HuH-7 (cell line): ENCODE results near the gene LDHD.
"Not testable (repeated sequence)": the region's sequence is repeated elsewhere in the genome, so short reads cannot be mapped to it uniquely, and the experiment has no call there.

Experiments used
- DNase-seq: peaks from one replicate; pipeline ENCODE4 v3.0.0; 2011; ENCODE audit warnings: low spot score

Gene LDHD

GRCh38 chr16:75099738-75100602 is 16.6 kb downstream of the LDHD start:
- DNase-seq = no peak

- no peak for DNase-seq
Observed at GRCh38 chr16:75099075-75099667, 17.4 kb downstream of the LDHD start.

DNA sequence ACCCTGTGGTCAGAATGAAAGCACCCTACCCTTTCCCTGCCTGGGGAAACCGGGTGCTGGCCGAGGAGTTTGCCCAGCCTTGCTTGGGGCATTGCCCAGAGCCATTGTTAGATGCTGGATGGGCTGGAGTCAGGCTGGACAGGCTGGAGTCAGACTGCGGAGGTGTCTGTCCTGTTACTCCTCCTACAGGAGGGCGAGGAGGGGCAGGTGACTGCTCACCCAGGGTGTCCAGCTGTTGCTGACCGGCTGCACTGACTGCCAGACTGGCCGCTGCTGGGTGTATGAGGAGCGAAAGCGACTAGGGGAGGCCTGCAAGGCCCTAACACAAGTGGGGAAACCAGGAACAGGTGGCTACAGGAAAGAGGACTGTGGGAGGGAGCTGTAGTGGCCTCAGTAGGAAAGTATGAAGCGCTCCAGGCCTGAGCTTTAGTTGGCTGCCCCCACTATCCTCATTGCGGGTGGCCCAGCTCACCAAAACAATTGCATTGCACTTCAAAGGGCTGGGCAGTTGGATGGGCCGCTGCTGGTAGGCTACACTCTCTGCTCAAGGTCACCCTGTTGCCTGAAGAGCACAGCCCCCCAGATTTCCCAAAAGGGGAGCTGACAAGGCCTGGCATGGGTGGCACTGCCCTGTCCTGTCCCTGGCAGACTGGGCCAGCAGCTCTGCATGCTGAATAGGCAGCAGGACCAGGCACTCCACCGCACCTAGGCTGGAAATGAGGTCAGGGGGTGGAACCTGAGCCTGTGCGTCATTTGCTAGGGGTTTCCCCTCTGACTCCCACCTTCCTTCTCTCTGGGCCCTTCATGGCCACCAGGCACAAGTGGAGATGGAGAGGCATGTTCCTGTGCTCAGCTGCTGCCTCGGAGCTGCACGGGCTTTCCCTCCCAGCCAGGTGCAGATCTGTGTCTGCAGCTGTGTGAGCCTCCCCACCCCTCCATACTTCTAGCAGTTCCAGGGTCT is 18.4 kb downstream of the LDHD start:
- no peak for DNase-seq

DNA sequence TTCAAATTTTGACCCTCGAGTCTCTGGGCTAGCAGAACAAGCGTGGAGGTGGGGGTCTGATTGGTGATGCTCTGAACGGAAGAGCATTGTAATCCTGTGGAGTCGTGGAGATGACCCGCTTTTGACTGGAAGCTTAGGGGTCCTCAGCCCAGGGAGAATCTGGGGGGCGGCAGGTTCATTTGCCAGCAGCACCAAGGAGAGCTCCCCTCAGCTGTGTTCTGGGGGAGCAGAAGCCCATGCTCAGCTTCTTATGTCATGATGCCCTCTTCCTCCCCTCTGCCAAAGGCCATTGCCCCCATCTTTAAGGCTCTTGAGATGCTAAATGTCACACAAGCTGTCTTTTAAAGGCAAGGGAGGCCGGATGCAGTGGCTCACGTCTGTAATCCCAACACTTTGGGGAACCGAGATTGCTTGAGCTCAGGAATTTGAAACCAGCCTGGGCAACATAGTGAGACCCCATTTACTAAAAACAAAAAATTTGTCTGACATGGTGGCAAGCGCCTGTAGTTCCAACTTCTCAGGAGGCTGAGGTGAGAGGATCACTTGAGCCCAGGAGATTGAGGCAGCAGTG is 19.3 kb downstream of the LDHD start:
- no peak for DNase-seq

- DNase-seq = peak; percentile 51
Observed at GRCh38 chr16:75096656-75097055, 19.9 kb downstream of the LDHD start.

GRCh38 chr16:75095204-75095621 is 21.4 kb downstream of the LDHD start:
- no peak for DNase-seq

- DNase-seq = no peak
Observed at GRCh38 chr16:75093598-75094540, 22.7 kb downstream of the LDHD start.

- no peak for DNase-seq
Observed at GRCh38 chr16:75092777-75093176, 23.8 kb downstream of the LDHD start.

GRCh38 chr16:75091619-75092018 is 25.0 kb downstream of the LDHD start:
- not testable (repeated sequence) for DNase-seq

DNA sequence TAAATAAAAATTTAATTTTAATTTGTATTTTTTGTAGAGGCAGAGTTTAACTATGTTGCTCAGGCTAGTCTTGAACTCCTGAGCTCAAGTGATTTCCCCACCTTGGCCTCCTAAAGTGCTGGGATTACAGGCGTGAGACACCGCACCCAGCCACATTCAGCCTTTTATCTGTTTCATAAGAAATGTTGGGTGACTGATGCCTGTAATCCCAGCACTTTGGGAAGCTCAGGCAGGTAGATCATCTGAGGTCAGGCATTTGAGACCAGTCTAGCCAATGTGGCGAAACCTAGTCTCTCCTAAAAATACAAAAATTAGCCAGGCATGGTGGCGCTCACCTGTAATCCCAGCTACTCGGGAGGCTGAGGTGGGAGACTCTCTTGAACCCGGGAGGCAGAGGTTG is 25.7 kb downstream of the LDHD start:
- DNase-seq = not testable (repeated sequence)

GRCh38 chr16:75089486-75090202 is 26.9 kb downstream of the LDHD start:
- DNase-seq = no peak

DNA sequence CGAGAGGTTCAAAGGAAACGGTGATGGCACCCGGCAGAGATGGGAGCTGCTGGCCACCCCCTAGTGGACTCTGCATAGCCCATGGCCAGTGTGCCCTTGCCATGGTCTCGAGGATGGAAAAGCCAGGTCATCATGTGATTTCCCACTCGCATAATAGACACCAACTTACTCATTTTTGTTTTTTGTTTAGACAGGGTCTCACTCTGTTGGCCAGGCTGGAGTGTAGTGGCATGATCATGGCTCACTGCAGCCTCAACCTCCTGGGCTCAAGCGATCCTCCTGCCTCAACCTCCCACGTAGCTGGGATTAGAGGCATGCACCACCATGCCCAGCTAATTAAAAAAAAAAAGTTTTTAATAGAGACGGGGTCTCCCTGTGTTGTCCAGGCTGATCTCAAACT is 27.6 kb downstream of the LDHD start:
- no peak for DNase-seq

DNA sequence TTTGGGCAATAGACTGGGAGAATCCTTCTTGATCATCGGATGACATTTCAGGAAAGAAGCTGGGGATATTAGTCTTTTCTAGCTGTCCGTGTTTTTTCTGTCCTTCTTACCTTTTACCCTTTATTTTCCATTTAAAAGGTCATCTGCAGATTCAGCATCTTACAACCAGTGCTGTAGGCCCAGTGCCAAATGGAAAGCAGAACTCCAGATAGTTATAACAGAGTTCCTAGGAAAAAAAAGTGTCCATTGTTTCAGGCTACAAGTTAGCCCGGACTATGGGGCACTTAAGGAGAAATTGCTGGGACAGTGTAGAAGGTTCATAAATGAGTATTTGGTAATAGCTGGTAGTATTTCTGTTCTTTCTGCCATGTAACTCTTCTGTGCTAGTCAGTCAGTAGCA is 28.4 kb downstream of the LDHD start:
- DNase-seq = no peak

- DNase-seq = no peak
Observed at GRCh38 chr16:75087375-75087979, 29.1 kb downstream of the LDHD start.

DNA sequence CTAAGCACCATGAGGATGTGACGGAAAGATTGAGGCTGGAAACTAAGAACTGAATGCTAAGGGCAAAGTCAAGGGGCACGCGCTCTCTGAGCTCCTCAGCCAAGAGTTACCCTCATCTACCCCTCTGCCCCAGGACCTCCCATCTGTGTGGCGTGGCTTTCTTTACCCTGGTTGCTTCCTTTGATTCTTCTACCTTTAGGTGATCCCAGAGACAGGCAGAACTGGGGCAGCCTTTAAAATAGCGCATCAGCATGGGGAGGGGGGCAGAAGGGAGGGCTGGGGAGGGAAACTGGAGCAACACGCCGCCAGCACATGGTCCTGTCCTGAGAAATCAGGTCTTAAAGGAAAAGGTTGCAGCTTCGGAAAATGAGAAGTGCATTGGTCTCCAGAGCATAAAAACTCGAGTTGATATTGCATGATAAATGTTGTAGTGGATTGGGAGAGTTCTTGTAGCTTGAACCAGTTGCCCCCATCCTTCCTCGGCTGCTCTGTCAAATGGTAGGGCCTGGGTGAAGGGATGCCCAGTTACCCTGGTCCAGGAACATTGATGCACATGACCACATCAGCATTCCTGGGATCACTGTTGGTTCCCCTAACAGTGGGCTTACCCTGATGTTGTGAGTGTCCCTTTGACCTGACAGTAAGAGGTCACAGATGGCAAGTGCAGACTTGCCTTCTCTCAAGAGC is 29.7 kb downstream of the LDHD start:
- DNase-seq = no peak

GRCh38 chr16:75086281-75086680 is 30.3 kb downstream of the LDHD start:
- DNase-seq = no peak

DNA sequence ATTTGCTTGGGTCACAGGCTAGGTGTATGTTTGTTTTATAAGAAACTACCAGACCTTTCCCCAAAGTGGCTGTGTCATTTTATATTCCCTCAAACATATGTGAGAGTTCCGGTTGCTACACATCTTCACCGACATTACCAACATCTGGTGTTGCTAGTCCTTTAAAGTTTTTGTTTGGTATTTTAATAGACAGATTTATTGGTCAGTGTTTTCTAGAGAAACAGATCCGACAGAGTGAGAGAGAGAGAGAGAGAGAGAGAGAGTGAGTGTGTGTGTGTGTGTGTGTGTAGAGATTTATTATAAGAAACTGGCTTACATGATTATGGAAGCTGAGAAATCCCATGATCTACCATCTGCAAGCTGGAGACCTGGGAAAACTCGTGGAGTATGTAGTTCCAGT is 31.0 kb downstream of the LDHD start:
- no peak for DNase-seq

GRCh38 chr16:75083813-75084212 is 32.8 kb downstream of the LDHD start:
- no peak for DNase-seq

DNA sequence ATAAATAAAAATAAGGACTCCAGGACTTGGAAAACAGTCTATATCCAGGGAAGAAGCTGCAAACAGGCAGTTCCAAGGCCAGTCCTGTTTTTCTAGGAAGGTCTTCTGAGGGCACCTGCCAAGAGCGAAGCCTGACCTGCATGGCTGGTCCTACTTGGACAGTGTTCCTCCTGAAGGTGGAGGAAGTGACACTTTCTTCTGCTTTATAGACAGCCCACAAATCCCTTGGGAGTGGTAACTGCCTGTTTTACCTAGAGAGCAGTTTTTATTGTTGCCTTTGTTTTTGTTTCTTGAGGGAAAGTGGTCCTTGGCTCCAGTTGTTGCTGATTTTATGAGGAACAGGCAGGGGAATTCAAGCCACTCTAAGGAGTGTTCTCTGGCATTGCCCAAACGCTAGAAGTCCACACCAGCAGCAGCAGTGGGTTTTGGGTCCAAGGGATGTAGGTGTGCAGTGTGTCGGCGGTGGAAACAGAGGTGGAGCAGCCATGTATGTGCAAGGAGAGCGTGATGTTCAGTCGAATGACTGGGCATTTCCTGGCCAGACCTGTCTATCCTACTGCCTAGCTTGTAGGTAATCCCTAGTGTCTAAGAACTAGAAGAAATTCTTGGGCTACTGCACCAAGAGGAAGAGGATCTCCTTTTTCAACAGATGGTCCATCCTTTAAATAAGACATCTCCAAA is 35.3 kb downstream of the LDHD start:
- no peak for DNase-seq
